Keratinocyte (primary cell): Measurements from ENCODE around the gene TACC2. TPM values are rescaled to one million over a fixed set of nuclear protein-coding genes. Genes with fewer than 3 reads are reported as not detected.

Experiments used
- DNase-seq: peaks from one replicate; pipeline ENCODE4 v3.0.0-alpha.2; 2011; ENCODE audit warnings: low read depth, missing footprints, low spot score
- FAIRE-seq: peaks from 2 replicates; lab custom pipeline; 2011; peaks lifted over from hg19 to GRCh38; lab: Jason Lieb, UNC
- H2AFZ ChIP-seq: 2 replicates; pipeline ENCODE4 v1.6.0; 2012; ENCODE audit warnings: low read length, control low read depth, inconsistent platforms; ENCODE audit not compliant: control insufficient read depth
- H3K27ac ChIP-seq: 2 replicates; pipeline ENCODE4 v1.5.1; 2011; ENCODE audit warnings: low read length; ENCODE audit not compliant: control insufficient read depth, insufficient read depth
- H3K27me3 ChIP-seq: 3 replicates; pipeline ENCODE4 v1.6.0; 2011; ENCODE audit warnings: low read length; ENCODE audit not compliant: control insufficient read depth, insufficient read depth; ENCODE audit errors: extremely low read depth
- H3K36me3 ChIP-seq, 2 experiments: 2 replicates in 1 of 2; 3 replicates in 1 of 2; pipeline ENCODE4 v1.5.1; 2011; ENCODE audit warnings: low read length in 2 of 2, mild to moderate bottlenecking in 1 of 2; ENCODE audit not compliant: control insufficient read depth in 2 of 2, insufficient read depth in 2 of 2; ENCODE audit errors: extremely low read depth in 1 of 2
- H3K4me1 ChIP-seq: 3 replicates; pipeline ENCODE4 v1.5.1; 2011; ENCODE audit warnings: low read length; ENCODE audit not compliant: control insufficient read depth, insufficient read depth; ENCODE audit errors: extremely low read depth
- H3K4me2 ChIP-seq: 3 replicates; pipeline ENCODE4 v1.6.0; 2011; ENCODE audit warnings: low read depth, low read length; ENCODE audit not compliant: control insufficient read depth, insufficient read depth; ENCODE audit errors: extremely low read depth
- H3K4me3 ChIP-seq, 3 experiments: fragments of 200-600 bp in 1 of 3; sonication (generic) in 1 of 3; 2 replicates in 2 of 3; 3 replicates in 1 of 3; pipeline ENCODE4 v1.5.1; 2011 to 2016; ENCODE audit warnings: low read length in 3 of 3, mild to moderate bottlenecking in 3 of 3, control low read depth in 2 of 3, inconsistent platforms in 1 of 3, low read depth in 1 of 3, mixed read lengths in 1 of 3, mixed run types in 1 of 3, moderate library complexity in 1 of 3; ENCODE audit not compliant: control insufficient read depth in 2 of 3, insufficient read depth in 2 of 3; ENCODE audit errors: extremely low read depth in 1 of 3
- H3K79me2 ChIP-seq: 2 replicates; pipeline ENCODE4 v1.6.0; 2012; ENCODE audit warnings: low read length; ENCODE audit not compliant: control insufficient read depth, insufficient read depth
- H3K9ac ChIP-seq: 3 replicates; pipeline ENCODE4 v1.6.0; 2011; ENCODE audit warnings: low read length; ENCODE audit not compliant: control insufficient read depth, insufficient read depth; ENCODE audit errors: extremely low read depth
- H3K9me1 ChIP-seq: 3 replicates; pipeline ENCODE4 v1.6.0; 2011; ENCODE audit warnings: low read length; ENCODE audit not compliant: control insufficient read depth, insufficient read depth; ENCODE audit errors: extremely low read depth
- H3K9me3 ChIP-seq: 2 replicates; pipeline ENCODE4 v1.5.1; 2012; ENCODE audit warnings: low read depth, low read length; ENCODE audit not compliant: control insufficient read depth
- H4K20me1 ChIP-seq: 3 replicates; pipeline ENCODE4 v1.6.0; 2011; ENCODE audit warnings: low read length; ENCODE audit not compliant: control insufficient read depth, insufficient read depth; ENCODE audit errors: extremely low read depth
- CTCF ChIP-seq, 3 experiments: IDR thresholded peaks in 1 of 3; conservative IDR thresholded peaks in 1 of 3; optimal IDR thresholded peaks in 1 of 3; 2 replicates in 2 of 3; 3 replicates in 1 of 3; pipeline versions ENCODE3 to v1.5.1; 2011; ENCODE audit warnings: low read length in 3 of 3, mild to moderate bottlenecking in 3 of 3, moderate library complexity in 2 of 3, control low read depth in 1 of 3, inconsistent platforms in 1 of 3; ENCODE audit not compliant: insufficient read depth in 2 of 3; ENCODE audit errors: extremely low read depth in 1 of 3
- EZH2 ChIP-seq: IDR thresholded peaks from one replicate; pipeline ENCODE4 v1.6.1; 2012; ENCODE audit warnings: inconsistent platforms, mild to moderate bottlenecking, low read length, moderate library complexity
- dilution Hi-C: fragments of 300-500 bp; cut with MboI; formaldehyde crosslinking; loops from one replicate; pipeline ENCODE4 v1.7.0; 2020; ENCODE audit warnings: low sequenced_read_pairs; ENCODE audit not compliant: extremely low pct_ligation_motif_present
- polyA plus RNA-seq, 5 experiments: library from polyadenylated mRNA; depleted of rRNA in 3 of 5; stranded (reverse) in 3 of 5; stranded (forward) in 1 of 5; unstranded in 1 of 5; fragments of >200 nt; gene quantifications; 1 replicate in 1 of 5; 2 replicates in 3 of 5; 3 replicates in 1 of 5; pipeline versions ENCODE4 v1.2.1 to v1.2.3, GENCODE V29; 2011 to 2012; ENCODE audit warnings: missing spikeins in 2 of 5, low read depth in 1 of 5, low replicate concordance in 1 of 5

The TACC2 gene
- polyA plus RNA-seq, 1 donor (not counting 4 experiments of a cell fraction or from before 2014, with no cell fraction given): 12.8 TPM

GRCh38 chr10:122243550-122243949 is 254.6 kb downstream of the TACC2 start:
- FAIRE-seq: no peak
- TF ChIP-seq EZH2 (no peak), CTCF (optimal IDR thresholded peaks at IDR 0.05 in 1 of 3, IDR thresholded peaks at IDR 0.05 in 1 of 3, conservative IDR thresholded peaks at IDR 0.05 in 1 of 3; ENCODE audit: extremely low read depth in 1 of 3, insufficient read depth in 2 of 3, low read length in 3 of 3) (no peak)

GRCh38 chr10:122244001-122244975 is 255.3 kb downstream of the TACC2 start:
- Histone ChIP-seq H3K9me3 (no peaks in the 10 kb centered on the region), H3K27me3 (no peaks in the 10 kb centered on the region), H3K9ac (no peak overlapping the region), H3K36me3 (peaks cover 0 to 24% of the 10 kb centered on the region in 2 experiments), H3K4me1 (no peaks in the 10 kb centered on the region), H3K27ac (no peak overlapping the region), H2AFZ (no peak overlapping the region), H4K20me1 (no peaks in the 10 kb centered on the region), H3K79me2 (no peaks in the 10 kb centered on the region), H3K4me3 (no peak overlapping the region), H3K4me2 (no peak overlapping the region), H3K9me1 (no peaks in the 10 kb centered on the region)
- no peak for TF ChIP-seq CTCF (optimal IDR thresholded peaks at IDR 0.05 in 1 of 3, IDR thresholded peaks at IDR 0.05 in 1 of 3, conservative IDR thresholded peaks at IDR 0.05 in 1 of 3; ENCODE audit: extremely low read depth in 1 of 3, insufficient read depth in 2 of 3, low read length in 3 of 3)
- TF ChIP-seq EZH2: no peak
- FAIRE-seq (no peak), DNase-seq (no peak)
- dilution Hi-C loops: no loop called here

More at GRCh38 chr10:122243550-122243949, 254.6 kb downstream of the TACC2 start:
- Histone ChIP-seq H3K4me3 (no peak overlapping the region), H3K9ac (no peak overlapping the region), H3K27ac (no peak overlapping the region), H2AFZ (no peak overlapping the region), H3K36me3 (peaks cover 0 to 19% of the 10 kb centered on the region in 2 experiments), H3K4me1 (no peaks in the 10 kb centered on the region), H3K79me2 (no peaks in the 10 kb centered on the region), H4K20me1 (no peaks in the 10 kb centered on the region), H3K9me1 (no peaks in the 10 kb centered on the region), H3K27me3 (no peaks in the 10 kb centered on the region), H3K4me2 (no peak overlapping the region), H3K9me3 (no peaks in the 10 kb centered on the region)
- dilution Hi-C loops: no loop called here
- DNase-seq: no peak
